H1 (cell line): ENCODE results near the gene RAB31. TPM values are rescaled to one million over a fixed set of nuclear protein-coding genes. Genes with fewer than 3 reads are reported as not detected.

Experiments used
- CTCF ChIA-PET: fragments of 300-600 bp; sonication (Branson Sonifier 250); formaldehyde crosslinking; loops from one replicate; lab custom pipeline; 2021; ENCODE audit not compliant: partially characterized antibody; lab: Charles Lee
- POLR2A ChIA-PET: fragments of 300-600 bp; sonication (Branson Sonifier 250); formaldehyde crosslinking; loops from one replicate; lab custom pipeline; 2021; ENCODE audit warnings: inconsistent platforms; ENCODE audit not compliant: partially characterized antibody; lab: Charles Lee
- DNase-seq, 2 experiments: peaks; one replicate each; pipeline versions ENCODE4 v3.0.0 to v3.0.0-alpha.2; 2010 to 2022; ENCODE audit warnings: low spot score in 2 of 2, low read depth in 1 of 2, mixed read lengths in 1 of 2
- FAIRE-seq: peaks from 2 replicates; lab custom pipeline; 2011; peaks lifted over from hg19 to GRCh38; lab: Jason Lieb, UNC
- H2AFZ ChIP-seq: 2 replicates; pipeline ENCODE4 v1.8.1; 2012; ENCODE audit warnings: low read length, inconsistent platforms
- H2AK5ac ChIP-seq: 2 replicates; pipeline ENCODE4 v1.6.1; 2013; ENCODE audit warnings: low read depth, low read length
- H2BK120ac ChIP-seq: replicated peaks from 2 replicates; pipeline ENCODE3; 2013; ENCODE audit warnings: low read depth, low read length, inconsistent platforms
- H2BK12ac ChIP-seq: 2 replicates; pipeline ENCODE4 v1.6.1; 2013; ENCODE audit warnings: low read depth, low read length
- H2BK15ac ChIP-seq: 2 replicates; pipeline ENCODE4 v1.6.1; 2013; ENCODE audit warnings: low read length
- H2BK20ac ChIP-seq: 2 replicates; pipeline ENCODE4 v1.6.1; 2013; ENCODE audit warnings: low read length
- H2BK5ac ChIP-seq: 2 replicates; pipeline ENCODE4 v1.6.1; 2013; ENCODE audit warnings: low read depth, low read length
- H3K14ac ChIP-seq: 2 replicates; pipeline ENCODE4 v1.6.1; 2013; ENCODE audit warnings: inconsistent platforms; ENCODE audit not compliant: insufficient read length
- H3K18ac ChIP-seq: 2 replicates; pipeline ENCODE4 v1.6.1; 2013; ENCODE audit warnings: low read length; ENCODE audit errors: extremely low read depth
- H3K23ac ChIP-seq: 2 replicates; pipeline ENCODE4 v1.6.1; 2013; ENCODE audit warnings: inconsistent platforms; ENCODE audit not compliant: insufficient read length
- H3K23me2 ChIP-seq: 2 replicates; pipeline ENCODE4 v1.6.1; 2013; ENCODE audit warnings: low read depth, low read length
- H3K27ac ChIP-seq: 2 replicates; pipeline ENCODE4 v1.6.1; 2011; ENCODE audit warnings: low read depth, low read length, inconsistent platforms
- H3K27me3 ChIP-seq, 4 experiments: replicated peaks in 1 of 4; 1 replicate in 1 of 4; 2 replicates in 3 of 4; pipeline versions ENCODE4 v1.6.1 to v1.8.1; 2011 to 2013; ENCODE audit warnings: low read length in 3 of 4, mild to moderate bottlenecking in 3 of 4, inconsistent platforms in 2 of 4, mixed read lengths in 2 of 4, moderate library complexity in 1 of 4; ENCODE audit not compliant: control insufficient read depth in 3 of 4, insufficient read depth in 3 of 4; ENCODE audit errors: extremely low read depth in 1 of 4
- H3K36me3 ChIP-seq, 4 experiments: 2 replicates each; pipeline versions ENCODE4 v1.6.1 to v1.8.1; 2011 to 2013; ENCODE audit warnings: mild to moderate bottlenecking in 4 of 4, low read length in 3 of 4, moderate library complexity in 2 of 4, control low read depth in 1 of 4, inconsistent platforms in 1 of 4; ENCODE audit not compliant: insufficient read depth in 4 of 4, control insufficient read depth in 2 of 4
- H3K4ac ChIP-seq: replicated peaks from 2 replicates; pipeline ENCODE3; 2013; ENCODE audit warnings: low read length, low read depth, mixed read lengths, inconsistent platforms; ENCODE audit not compliant: insufficient read length
- H3K4me1 ChIP-seq, 4 experiments: replicated peaks in 1 of 4; 1 replicate in 1 of 4; 2 replicates in 3 of 4; pipeline versions ENCODE4 v1.6.1 to v1.8.1; 2011 to 2013; ENCODE audit warnings: low read length in 3 of 4, inconsistent platforms in 2 of 4, mixed read lengths in 1 of 4; ENCODE audit not compliant: insufficient read depth in 4 of 4, control insufficient read depth in 3 of 4
- H3K4me2 ChIP-seq, 2 experiments: 2 replicates each; pipeline versions ENCODE4 v1.6.1 to v1.8.1; 2011 to 2013; ENCODE audit warnings: low read depth in 2 of 2, low read length in 2 of 2, control low read depth in 1 of 2, inconsistent platforms in 1 of 2, mild to moderate bottlenecking in 1 of 2; ENCODE audit not compliant: insufficient read depth in 1 of 2
- H3K4me3 ChIP-seq, 4 experiments: fragments of 200-600, 300-600 bp in 1 of 4; sonication (generic), shearing (Covaris generic), sonication (Bioruptor Twin) in 1 of 4; 2 replicates each; pipeline versions ENCODE4 v1.5.1 to v1.8.1; 2011 to 2016; ENCODE audit warnings: low read length in 4 of 4, low read depth in 3 of 4, control low read depth in 2 of 4, inconsistent platforms in 2 of 4, mild to moderate bottlenecking in 2 of 4, mixed read lengths in 1 of 4, moderate library complexity in 1 of 4; ENCODE audit not compliant: insufficient read depth in 2 of 4; ENCODE audit errors: extremely low read depth in 1 of 4
- H3K56ac ChIP-seq: replicated peaks from 2 replicates; pipeline ENCODE3; 2013; ENCODE audit warnings: low read depth, mild to moderate bottlenecking, mixed read lengths, low read length, inconsistent platforms; ENCODE audit not compliant: insufficient read length
- H3K79me1 ChIP-seq: 2 replicates; pipeline ENCODE4 v1.6.1; 2013; ENCODE audit warnings: low read depth, low read length, control low read depth
- H3K79me2 ChIP-seq, 2 experiments: 2 replicates each; pipeline versions ENCODE4 v1.6.1 to v1.8.1; 2012 to 2013; ENCODE audit warnings: low read length in 2 of 2, mild to moderate bottlenecking in 2 of 2, inconsistent platforms in 1 of 2; ENCODE audit not compliant: insufficient read depth in 2 of 2, control insufficient read depth in 1 of 2
- H3K9ac ChIP-seq, 4 experiments: replicated peaks in 1 of 4; 1 replicate in 1 of 4; 2 replicates in 3 of 4; pipeline versions ENCODE4 v1.6.1 to v1.8.1; 2011 to 2013; ENCODE audit warnings: low read depth in 3 of 4, low read length in 3 of 4, control low read depth in 2 of 4, mild to moderate bottlenecking in 2 of 4, moderate library complexity in 2 of 4, inconsistent platforms in 1 of 4; ENCODE audit errors: extremely low read depth in 1 of 4
- H3K9me3 ChIP-seq, 2 experiments: 2 replicates each; pipeline versions ENCODE4 v1.6.1 to v1.8.1; 2012 to 2013; ENCODE audit warnings: mild to moderate bottlenecking in 2 of 2, moderate library complexity in 2 of 2, control low read depth in 1 of 2, inconsistent platforms in 1 of 2, low read depth in 1 of 2, low read length in 1 of 2, mixed read lengths in 1 of 2; ENCODE audit not compliant: insufficient read depth in 2 of 2
- H4K20me1 ChIP-seq, 2 experiments: replicated peaks in 1 of 2; 2 replicates each; pipeline versions ENCODE3 to v1.8.1; 2011 to 2013; ENCODE audit warnings: inconsistent platforms in 2 of 2, low read length in 2 of 2, mild to moderate bottlenecking in 1 of 2; ENCODE audit not compliant: insufficient read depth in 2 of 2, control insufficient read depth in 1 of 2
- H4K5ac ChIP-seq: 2 replicates; pipeline ENCODE4 v1.6.1; 2013; ENCODE audit warnings: low read length, low read depth, mixed read lengths, inconsistent platforms; ENCODE audit not compliant: insufficient read length
- H4K8ac ChIP-seq: 2 replicates; pipeline ENCODE4 v1.8.0; 2013; ENCODE audit warnings: mild to moderate bottlenecking, moderate library complexity, low read length, inconsistent platforms; ENCODE audit not compliant: insufficient read depth; ENCODE audit errors: extremely low read depth
- H4K91ac ChIP-seq: replicated peaks from 2 replicates; pipeline ENCODE3; 2013; ENCODE audit warnings: low read length, mixed read lengths, inconsistent platforms; ENCODE audit not compliant: insufficient read length
- BCL11A ChIP-seq, 2 experiments: IDR thresholded peaks; one replicate each; pipeline ENCODE4 v1.6.1; 2011; ENCODE audit warnings: low read depth in 2 of 2, low read length in 2 of 2, mild to moderate bottlenecking in 2 of 2
- CBX8 ChIP-seq: fragments of 300-800, 300-1000 bp; sonication (generic); IDR thresholded peaks from 2 replicates; pipeline ENCODE4 v1.7.1; 2016; ENCODE audit warnings: low read depth, low read length, borderline replicate concordance
- CHD1 ChIP-seq: IDR thresholded peaks from 2 replicates; pipeline ENCODE4 v1.6.1; 2012; ENCODE audit warnings: low read depth, low read length, improper control_type of control experiment
- GABPA ChIP-seq: IDR thresholded peaks from 2 replicates; pipeline ENCODE4 v1.6.1; 2011; ENCODE audit warnings: mild to moderate bottlenecking, low read length, moderate library complexity, borderline replicate concordance; ENCODE audit not compliant: insufficient read depth
- GTF2F1 ChIP-seq: IDR thresholded peaks from 2 replicates; pipeline ENCODE4 v1.6.1; 2012; ENCODE audit warnings: low read depth, low read length, improper control_type of control experiment, borderline replicate concordance
- HDAC2 ChIP-seq, 2 experiments: fragments of 300-600 bp in 1 of 2; sonication (generic) in 1 of 2; IDR thresholded peaks; 2 replicates each; pipeline ENCODE4 v1.6.1; 2011 to 2012; ENCODE audit warnings: low read depth in 2 of 2, low read length in 2 of 2, mild to moderate bottlenecking in 2 of 2, moderate library complexity in 2 of 2, borderline replicate concordance in 1 of 2, inconsistent platforms in 1 of 2
- HDAC6 ChIP-seq: IDR thresholded peaks from one replicate; pipeline ENCODE4 v1.7.1; 2012; ENCODE audit warnings: low read depth, mild to moderate bottlenecking, inconsistent platforms, low read length, moderate library complexity
- JUN ChIP-seq: IDR thresholded peaks from 2 replicates; pipeline ENCODE4 v1.6.1; 2011; ENCODE audit warnings: low read depth, mild to moderate bottlenecking, improper control_type of control experiment, low read length
- NANOG ChIP-seq: IDR thresholded peaks from 2 replicates; pipeline ENCODE4 v1.6.1; 2011; ENCODE audit warnings: low read length, low read depth, mild to moderate bottlenecking, inconsistent platforms; ENCODE audit not compliant: insufficient read depth, poor library complexity, severe bottlenecking
- SAP30 ChIP-seq: fragments of 300-600 bp; sonication (generic); IDR thresholded peaks from 2 replicates; pipeline ENCODE4 v1.7.1; 2012; ENCODE audit warnings: low read length, moderate library complexity, mild to moderate bottlenecking, inconsistent platforms; ENCODE audit not compliant: insufficient read depth, insufficient replicate concordance
- SIX5 ChIP-seq: IDR thresholded peaks from 2 replicates; pipeline ENCODE4 v1.6.1; 2011; ENCODE audit warnings: mild to moderate bottlenecking, low read depth, low read length
- TBP ChIP-seq: IDR thresholded peaks from 2 replicates; pipeline ENCODE4 v1.6.1; 2011; ENCODE audit warnings: low read depth, low read length, improper control_type of control experiment
- ZNF274 ChIP-seq: IDR thresholded peaks from 2 replicates; pipeline ENCODE4 v1.7.0; 2012; ENCODE audit warnings: low read length, borderline replicate concordance; ENCODE audit errors: extremely low read depth
- WGBS, 2 experiments: shearing (Covaris generic) in 1 of 2; methylation state at CpG; one replicate each; pipeline versions ENCODE4 v1.1.6 to v1.1.7; 2013 to 2015; ENCODE audit warnings: low lambda C conversion rate in 2 of 2, mixed read lengths in 2 of 2, inconsistent platforms in 1 of 2, low coverage in 1 of 2, missing lambda C conversion rate in 1 of 2; ENCODE audit not compliant: insufficient replicate concordance in 2 of 2, insufficient coverage in 1 of 2, insufficient read length in 1 of 2; ENCODE audit errors: extremely low coverage in 1 of 2, missing lambda C conversion rate in 1 of 2; 5-methylcytosine and 5-hydroxymethylcytosine counted together
- polyA plus RNA-seq, 7 experiments: library from polyadenylated mRNA; depleted of rRNA in 3 of 7; stranded (reverse) in 5 of 7; unstranded in 2 of 7; fragments of >200 nt in 5 of 7; fragments of 200-250 nt in 2 of 7; gene quantifications; 1 replicate in 5 of 7; 2 replicates in 1 of 7; 4 replicates in 1 of 7; pipeline versions ENCODE4 v1.2.1 to v1.2.3, GENCODE V29; 2011 to 2013; ENCODE audit warnings: missing spikeins in 2 of 7, mixed read lengths in 2 of 7
- total RNA-seq: library from RNA; stranded (reverse); fragmentation: NEBNext Ultra II Directional; extraction: Animal tissue kit (Norgen Biotek cat#: 25700); gene quantifications from 2 replicates; pipeline ENCODE4 v1.2.1, GENCODE V29; 2021
- TF ChIP-seq, protein P1 (sequence below): IDR thresholded peaks from 2 replicates; pipeline ENCODE4 v1.6.1; 2012; ENCODE audit warnings: inconsistent platforms

Gene RAB31
- total and polyA plus RNA-seq, 2 of the 8 experiments (the other 6 are each of a cell fraction or from before 2014, with no cell fraction given), result 15.2 to 40.9 TPM

DNA sequence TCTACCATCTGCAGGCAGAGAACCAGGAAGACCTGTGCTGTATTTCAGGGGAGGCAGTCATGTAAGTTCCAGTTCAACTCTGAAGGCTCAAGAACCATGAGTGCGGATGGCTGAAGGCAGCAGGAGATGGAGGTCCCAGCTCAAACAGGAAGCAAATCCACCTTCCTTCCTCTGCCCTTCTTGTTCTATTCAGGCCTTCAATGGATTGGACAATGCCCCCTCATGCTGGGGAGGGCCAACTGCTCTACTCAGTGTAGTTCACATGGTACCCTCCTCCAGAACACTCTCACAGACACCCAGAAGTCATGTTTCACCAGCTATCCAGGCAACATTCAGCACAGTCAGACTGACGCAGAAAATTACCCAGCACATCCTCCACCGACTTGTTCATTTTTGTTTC lies 39.1 kb upstream of the RAB31 start:
- no peaks in the 10 kb centered on the region for H3K27me3 ChIP-seq
- H3K23me2 ChIP-seq, result no peaks in the 10 kb centered on the region
- no peaks in the 10 kb centered on the region for H3K36me3 ChIP-seq
- 0 out of 2 replicates have a peak overlapping the region, but pooled peaks have one; percentile 4 for H2AFZ ChIP-seq
- H4K5ac ChIP-seq, result no peak overlapping the region
- H4K91ac ChIP-seq, result no peak overlapping the region
- no peak overlapping the region for H3K14ac ChIP-seq
- DNase-seq, result no peak
- H3K27ac ChIP-seq, result no peak overlapping the region
- no peak overlapping the region for H3K56ac ChIP-seq
- no peak overlapping the region for H2BK120ac ChIP-seq
- no peak overlapping the region for H3K23ac ChIP-seq
- POLR2A ChIA-PET, result no interaction called here
- H3K4ac ChIP-seq, result no peak overlapping the region
- no peak overlapping the region for H2BK12ac ChIP-seq
- no peaks in the 10 kb centered on the region for H3K79me2 ChIP-seq
- FAIRE-seq, result no peak
- H2BK20ac ChIP-seq, result no peak overlapping the region
- no peak overlapping the region for H2BK15ac ChIP-seq
- no peaks in the 10 kb centered on the region for H4K20me1 ChIP-seq
- WGBS, 2 experiments, result 87% methylated on average over 3 of the region's 3 CpGs; no CpG with 5 or more reads in 1 of the 2 experiments
- H3K9me3 ChIP-seq, result no peaks in the 10 kb centered on the region
- H3K9ac ChIP-seq, result no peak overlapping the region
- H2BK5ac ChIP-seq, result no peak overlapping the region
- no peak overlapping the region for H2AK5ac ChIP-seq
- peaks cover 0 to 3% (median 0%) of the 10 kb centered on the region in 4 experiments; a peak in 1 of 7 replicates for H3K4me1 ChIP-seq
- no peak overlapping the region; the same call in 1 of the 2 replicates for H3K18ac ChIP-seq
- no peak overlapping the region for H3K4me2 ChIP-seq
- no peaks in the 10 kb centered on the region for H3K79me1 ChIP-seq
- CTCF ChIA-PET, result interaction anchor here (1.1 to 1.5 kb wide), 6 partner anchors 8 to 92 kb away, joined by 3 to 4 read pairs (median 3); partner anchors contain the start of gene RAB31
- no peak overlapping the region for H4K8ac ChIP-seq
- no peak overlapping the region for H3K4me3 ChIP-seq
- TF ChIP-seq GABPA (no peak), CHD1 (no peak), HDAC2 (IDR thresholded peaks at IDR 0.05; ENCODE audit: borderline replicate concordance in 1 of 2, low read depth in 2 of 2, low read length in 2 of 2) (no peak), JUN (no peak), CBX8 (no peak), ZNF274 (no peak), GTF2F1 (no peak), BCL11A (IDR thresholded peaks at IDR 0.05; ENCODE audit: low read depth in 2 of 2, low read length in 2 of 2) (no peak), SAP30 (no peak), HDAC6 (no peak), SIX5 (no peak), TBP (no peak), NANOG (no peak)
- TF ChIP-seq, protein P1, sequence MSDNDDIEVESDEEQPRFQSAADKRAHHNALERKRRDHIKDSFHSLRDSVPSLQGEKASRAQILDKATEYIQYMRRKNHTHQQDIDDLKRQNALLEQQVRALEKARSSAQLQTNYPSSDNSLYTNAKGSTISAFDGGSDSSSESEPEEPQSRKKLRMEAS, result no peak
